A375 (cell line): Measurements from ENCODE around the gene KAT14. TPM values are rescaled to one million over a fixed set of nuclear protein-coding genes. Genes with fewer than 3 reads are reported as not detected.

ENCODE experiments used
- small RNA-seq: library from RNA; depleted of rRNA; stranded (forward); fragments of <200 nt; gene quantifications from one replicate; pipeline ENCODE3, GENCODE V24; 2014
- total RNA-seq: library from RNA; depleted of rRNA; stranded (reverse); fragments of >200 nt; shearing (Covaris generic); gene quantifications from 2 replicates; pipeline ENCODE4 v1.2.3, GENCODE V29; 2014; rRNA removed

KAT14 gene, protein sequence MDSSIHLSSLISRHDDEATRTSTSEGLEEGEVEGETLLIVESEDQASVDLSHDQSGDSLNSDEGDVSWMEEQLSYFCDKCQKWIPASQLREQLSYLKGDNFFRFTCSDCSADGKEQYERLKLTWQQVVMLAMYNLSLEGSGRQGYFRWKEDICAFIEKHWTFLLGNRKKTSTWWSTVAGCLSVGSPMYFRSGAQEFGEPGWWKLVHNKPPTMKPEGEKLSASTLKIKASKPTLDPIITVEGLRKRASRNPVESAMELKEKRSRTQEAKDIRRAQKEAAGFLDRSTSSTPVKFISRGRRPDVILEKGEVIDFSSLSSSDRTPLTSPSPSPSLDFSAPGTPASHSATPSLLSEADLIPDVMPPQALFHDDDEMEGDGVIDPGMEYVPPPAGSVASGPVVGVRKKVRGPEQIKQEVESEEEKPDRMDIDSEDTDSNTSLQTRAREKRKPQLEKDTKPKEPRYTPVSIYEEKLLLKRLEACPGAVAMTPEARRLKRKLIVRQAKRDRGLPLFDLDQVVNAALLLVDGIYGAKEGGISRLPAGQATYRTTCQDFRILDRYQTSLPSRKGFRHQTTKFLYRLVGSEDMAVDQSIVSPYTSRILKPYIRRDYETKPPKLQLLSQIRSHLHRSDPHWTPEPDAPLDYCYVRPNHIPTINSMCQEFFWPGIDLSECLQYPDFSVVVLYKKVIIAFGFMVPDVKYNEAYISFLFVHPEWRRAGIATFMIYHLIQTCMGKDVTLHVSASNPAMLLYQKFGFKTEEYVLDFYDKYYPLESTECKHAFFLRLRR
- total RNA-seq = 12.8 and 14.7 TPM in 2 replicates

DNA sequence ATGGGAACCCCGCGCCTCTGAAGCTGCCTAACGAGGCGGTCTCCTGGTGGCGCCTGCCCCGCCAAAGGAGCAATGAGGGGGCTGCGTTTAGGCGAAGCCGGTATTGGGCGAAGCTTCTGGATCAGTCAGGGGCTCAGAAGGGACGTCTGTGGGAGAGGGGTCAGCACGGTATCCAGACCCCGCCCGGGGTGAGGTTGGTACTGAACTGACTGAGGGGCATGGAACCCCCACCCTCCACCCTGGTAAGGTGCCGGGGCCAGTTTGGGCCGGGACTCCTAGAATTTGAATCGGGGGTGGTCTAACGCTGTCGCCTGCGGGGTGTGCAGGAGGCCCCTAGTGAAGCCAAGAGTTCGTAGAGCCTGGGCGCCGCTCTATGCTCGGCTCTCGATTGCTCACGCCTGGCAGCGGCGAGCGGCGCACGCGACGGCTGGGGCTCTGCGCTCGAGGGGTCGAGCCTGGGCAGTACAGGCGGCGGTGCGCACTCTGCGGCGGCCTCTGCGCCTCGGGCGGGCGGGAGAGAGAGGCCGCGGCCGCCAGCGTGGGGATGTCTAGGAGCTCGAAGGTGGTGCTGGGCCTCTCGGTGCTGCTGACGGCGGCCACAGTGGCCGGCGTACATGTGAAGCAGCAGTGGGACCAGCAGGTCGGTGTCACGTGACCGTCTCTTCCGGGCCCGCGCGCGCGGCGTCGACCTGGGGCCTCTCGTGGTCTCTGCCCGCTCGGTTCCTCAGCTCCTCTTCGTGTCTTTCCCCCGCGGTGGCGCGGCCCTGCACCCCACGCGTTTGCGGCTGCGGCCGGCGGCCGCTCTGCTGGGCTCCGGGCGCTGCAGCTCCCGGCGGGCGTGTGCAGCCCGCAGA lies at the start of gene KAT14, which contains the start of gene PET117:
Gene KAT14 (plus strand): TSS at position 452 of the 854 bp plus-strand sequence. CDS start 4,798 bp downstream, outside the sequence.
Gene PET117 (plus strand): TSS at position 452 of the 854 bp plus-strand sequence. CDS start 93 bp downstream, at position 545.

Small RNAs within 50 kb of the gene (small RNA-seq; reads per million reads assigned to genes)
- gene RF00019 = not detected
- not detected for gene RNU7-137P

Other genes starting within 250 kb of the KAT14 start
- 221 and 236 TPM in 2 replicates for gene SNX5, start 169.1 kb upstream of the KAT14 start, total RNA-seq
- gene MGME1, start 168.8 kb upstream of the KAT14 start, total RNA-seq = 17.9 and 19.8 TPM in 2 replicates
- 0.37 and 0.72 TPM in 2 replicates for gene OVOL2, start 79.9 kb upstream of the KAT14 start, total RNA-seq
- gene PET117, start within 50 bp of the KAT14 start, total RNA-seq = 23.0 and 34.4 TPM in 2 replicates
- gene ZNF133, start 150.7 kb downstream of the KAT14 start, total RNA-seq = 12.4 and 14.1 TPM in 2 replicates